Pancreas (tissue), 10 donors: Measurements from ENCODE around the gene DGKZ. TPM values are rescaled to one million over a fixed set of nuclear protein-coding genes. Genes with fewer than 3 reads are reported as not detected.

ENCODE experiments used
- ATAC-seq, 4 donors: fragments of 200-7000 bp; cut with Tn5 transposase; one replicate each; pipeline versions ENCODE4 v1.8.0 to v1.9.1; 2020; ENCODE audit warnings: mild to moderate bottlenecking in 4 of 4, moderate library complexity in 4 of 4
- DNase-seq, 6 donors: peaks; one replicate each; pipeline ENCODE4 v3.0.0-alpha.2; 2020
- FAIRE-seq: peaks from 2 replicates; lab custom pipeline; 2012; peaks lifted over from hg19 to GRCh38; lab: Jason Lieb, UNC
- H3K27ac ChIP-seq, 4 donors: fragments of 200-600 bp; sonication (generic); 1 replicate in 3 of 4; 2 replicates in 1 of 4; pipeline versions ENCODE4 v1.5.0 to v1.8.0; 2020
- H3K27me3 ChIP-seq, 4 donors: fragments of 200-600 bp; one replicate each; pipeline ENCODE4 v1.8.0; 2021
- H3K36me3 ChIP-seq, 3 donors: fragments of 200-600 bp; sonication (generic) in 1 of 3; one replicate each; pipeline versions ENCODE4 v1.5.0 to v1.8.0; 2020 to 2021
- H3K4me1 ChIP-seq, 3 donors: fragments of 200-600 bp; one replicate each; pipeline ENCODE4 v1.8.0; 2021
- H3K4me3 ChIP-seq, 4 donors: fragments of 200-600 bp; sonication (generic) in 2 of 4; one replicate each; pipeline versions ENCODE4 v1.5.0 to v1.8.0; 2020 to 2021
- H3K9me3 ChIP-seq, 4 donors: fragments of 200-600 bp; one replicate each; pipeline ENCODE4 v1.8.0; 2021
- WGBS, 2 donors: extraction: QIAGEN DNeasy Blood & Tissue Kit; methylation state at CpG; one replicate each; pipeline ENCODE4 v1.1.7; 2013; 5-methylcytosine and 5-hydroxymethylcytosine counted together
- intact Hi-C, 3 donors: fragments of 100-400 bp; cut with DNase I; formaldehyde crosslinking; loops; one replicate each; pipeline versions ENCODE4 v1.11.1 to v1.14.2; 2022
- polyA plus RNA-seq, 2 donors: library from polyadenylated mRNA; stranded (reverse); fragments of 200-250 nt; gene quantifications; one replicate each; pipeline ENCODE4 v1.2.3, GENCODE V29; 2013
- total RNA-seq, 6 donors: library from RNA; stranded (reverse); fragmentation: NEBNext Ultra II Directional in 4 of 6; extraction: Animal tissue kit (Norgen Biotek cat#: 25700) in 4 of 6; gene quantifications; one replicate each; pipeline versions ENCODE4 v1.2.1 to v1.2.4, GENCODE V29; 2021 to 2023
- TF ChIP-seq, protein P1 (sequence below), 4 donors: fragments of 200-600 bp; sonication (generic) in 3 of 4; IDR thresholded peaks; one replicate each; pipeline versions ENCODE4 v1.5.0 to v1.8.0; 2021; ENCODE audit warnings: antibody characterized with exemption in 4 of 4
- donor health status: healthy with polysubstance abuse.
- donor health status: DM: no; HTN: no; CAD: no; lungs with moderate emphysema.
- donor health status: DM: no; HTN: no; CAD: no.
- donor health status: control.
- donor health status: control.
- donor health status: Bipolar disorder and iron deficiency.
- donor health status: DM: yes; HTN: yes; CAD: no.
- donor health status: DM: no; HTN: no; CAD: no.
- donor health status: DM: no; HTN: no; CAD: no.
- donor health status: DM: yes; HTN: yes; CAD: no.

DGKZ gene
- total and polyA plus RNA-seq, 8 donors = 34.1 to 88.8 (median 40.3) TPM

GRCh38 chr11:46383404-46383758 is 36.1 kb downstream of the DGKZ start:
- no peak for DNase-seq
- no peak for ATAC-seq
- TF ChIP-seq, protein P1, sequence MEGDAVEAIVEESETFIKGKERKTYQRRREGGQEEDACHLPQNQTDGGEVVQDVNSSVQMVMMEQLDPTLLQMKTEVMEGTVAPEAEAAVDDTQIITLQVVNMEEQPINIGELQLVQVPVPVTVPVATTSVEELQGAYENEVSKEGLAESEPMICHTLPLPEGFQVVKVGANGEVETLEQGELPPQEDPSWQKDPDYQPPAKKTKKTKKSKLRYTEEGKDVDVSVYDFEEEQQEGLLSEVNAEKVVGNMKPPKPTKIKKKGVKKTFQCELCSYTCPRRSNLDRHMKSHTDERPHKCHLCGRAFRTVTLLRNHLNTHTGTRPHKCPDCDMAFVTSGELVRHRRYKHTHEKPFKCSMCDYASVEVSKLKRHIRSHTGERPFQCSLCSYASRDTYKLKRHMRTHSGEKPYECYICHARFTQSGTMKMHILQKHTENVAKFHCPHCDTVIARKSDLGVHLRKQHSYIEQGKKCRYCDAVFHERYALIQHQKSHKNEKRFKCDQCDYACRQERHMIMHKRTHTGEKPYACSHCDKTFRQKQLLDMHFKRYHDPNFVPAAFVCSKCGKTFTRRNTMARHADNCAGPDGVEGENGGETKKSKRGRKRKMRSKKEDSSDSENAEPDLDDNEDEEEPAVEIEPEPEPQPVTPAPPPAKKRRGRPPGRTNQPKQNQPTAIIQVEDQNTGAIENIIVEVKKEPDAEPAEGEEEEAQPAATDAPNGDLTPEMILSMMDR (IDR thresholded peaks at IDR 0.05) = no peak
- peaks cover 0 to 6% (median 0%) of the 10 kb centered on the region in 3 donors for H3K4me1 ChIP-seq
- no peak for FAIRE-seq
- 61 to 72% methylated on average over 7 of the region's 7 CpGs for WGBS, 2 donors
- H3K27ac ChIP-seq = no peak overlapping the region
- no peak overlapping the region for H3K4me3 ChIP-seq
- peaks cover 0 to 11% (median 0%) of the 10 kb centered on the region in 4 donors for H3K27me3 ChIP-seq
- intact Hi-C loops = no loop called here
- H3K9me3 ChIP-seq = no peaks in the 10 kb centered on the region
- no peaks in the 10 kb centered on the region for H3K36me3 ChIP-seq

DNA sequence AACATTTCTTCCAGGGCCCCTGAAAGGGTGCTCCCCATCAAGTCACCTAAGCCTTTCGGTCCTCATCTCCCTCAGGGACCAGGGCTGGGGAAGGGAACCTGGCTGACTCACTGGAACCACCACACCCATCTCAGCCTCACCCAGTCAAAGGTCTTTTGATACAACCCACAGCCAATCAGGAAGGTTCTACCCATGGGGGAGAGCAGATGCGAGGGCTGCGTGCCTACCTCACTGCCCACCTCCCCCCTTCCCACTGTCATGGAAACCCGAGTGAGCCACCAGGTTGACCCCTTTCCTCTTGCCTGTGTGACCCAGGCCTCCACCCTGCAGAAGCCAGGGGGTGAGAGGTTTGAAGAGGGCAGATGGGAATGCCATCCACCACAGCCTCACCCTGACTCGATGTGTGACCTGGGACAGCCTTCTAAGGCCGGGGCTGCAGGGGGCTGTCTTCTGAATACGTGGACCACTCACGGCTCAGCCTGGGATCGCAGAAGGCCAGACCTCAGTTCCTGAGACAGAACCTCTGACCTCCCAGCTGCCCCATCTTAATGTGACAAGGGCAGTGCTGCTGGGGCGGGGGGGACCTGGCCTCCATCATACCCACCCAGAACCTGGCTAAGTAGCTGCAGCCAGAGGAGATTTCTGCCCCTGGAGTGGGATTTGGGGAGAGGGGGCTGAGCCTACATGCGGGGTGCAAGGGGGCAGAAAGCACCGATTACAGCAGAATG is 36.9 kb downstream of the DGKZ start:
- Histone ChIP-seq H3K36me3 (no peaks in the 10 kb centered on the region), H3K27me3 (peaks cover 0 to 15% (median 0%) of the 10 kb centered on the region in 4 donors), H3K4me1 (peaks cover 0 to 6% (median 0%) of the 10 kb centered on the region in 3 donors), H3K9me3 (no peaks in the 10 kb centered on the region), H3K4me3 (no peak overlapping the region), H3K27ac (no peak overlapping the region)
- TF ChIP-seq, protein P1 (IDR thresholded peaks at IDR 0.05) = no peak
- no peak for ATAC-seq
- 86 to 91% methylated on average over 12 of the region's 12 CpGs for WGBS, 2 donors
- DNase-seq = peak in 1 of 6 donors; percentile 7
- intact Hi-C loops = no loop called here
- no peak for FAIRE-seq

- DNase-seq = peak in 1 of 6 donors; percentile 8
- TF ChIP-seq, protein P1 (IDR thresholded peaks at IDR 0.05) = no peak
- Histone ChIP-seq H3K36me3 (no peaks in the 10 kb centered on the region), H3K4me3 (no peak overlapping the region), H3K27ac (no peak overlapping the region), H3K9me3 (no peaks in the 10 kb centered on the region), H3K4me1 (peaks cover 0 to 14% (median 6%) of the 10 kb centered on the region in 3 donors), H3K27me3 (peaks cover 0 to 22% (median under 1%) of the 10 kb centered on the region in 4 donors)
- FAIRE-seq = no peak
- no peak for ATAC-seq
- intact Hi-C loops = loop anchor here in 1 of 3 donors (5.0 kb wide), 1 partner anchor 142 kb away; no protein-coding TSS in a partner anchor
- WGBS, 2 donors = 90 to 93% methylated on average over 43 to 47 of the region's 47 CpGs
These were observed 38.1 kb downstream of the DGKZ start for GRCh38 chr11:46385169-46386004.

DNA sequence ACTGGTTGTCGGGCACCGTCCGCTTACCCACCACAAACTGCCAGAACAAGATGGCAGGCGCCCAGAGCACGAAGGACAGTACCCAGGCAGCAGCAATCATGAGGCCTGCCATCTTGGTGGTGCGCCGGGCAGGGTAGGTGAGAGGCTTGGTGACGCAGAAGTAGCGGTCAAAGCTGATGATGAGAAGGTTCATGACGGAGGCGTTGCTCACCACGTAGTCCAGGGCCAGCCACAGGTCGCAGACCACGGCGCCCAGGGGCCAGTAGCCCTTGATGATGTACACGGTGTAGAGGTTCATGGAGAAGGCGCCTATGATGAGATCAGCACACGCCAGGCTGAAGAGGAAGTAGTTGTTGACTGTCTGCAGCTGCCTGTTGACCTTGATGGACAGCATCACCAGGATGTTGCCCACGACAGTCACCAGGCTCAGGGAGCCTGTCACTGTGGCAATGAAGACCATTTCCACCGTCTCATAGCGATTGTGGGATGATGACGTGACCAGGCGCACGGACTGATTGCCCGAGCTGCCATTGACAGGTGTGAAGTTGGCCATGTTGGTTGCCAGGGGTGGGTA is 38.8 kb downstream of the DGKZ start:
- no peak for ATAC-seq
- DNase-seq = peak in 1 of 6 donors; percentile 7
- H3K4me1 ChIP-seq = peaks cover 0 to 15% (median 6%) of the 10 kb centered on the region in 3 donors
- no peaks in the 10 kb centered on the region for H3K36me3 ChIP-seq
- H3K27me3 ChIP-seq = peaks cover 0 to 26% (median 3%) of the 10 kb centered on the region in 4 donors
- intact Hi-C loops = loop anchor here in 1 of 3 donors (5.0 kb wide), 1 partner anchor 141 kb away; no protein-coding TSS in a partner anchor
- TF ChIP-seq, protein P1 (IDR thresholded peaks at IDR 0.05) = no peak
- no peak overlapping the region for H3K4me3 ChIP-seq
- 92 to 93% methylated on average over 25 of the region's 25 CpGs for WGBS, 2 donors
- no peaks in the 10 kb centered on the region for H3K9me3 ChIP-seq
- FAIRE-seq = no peak
- no peak overlapping the region for H3K27ac ChIP-seq
